Epithelial cell of esophagus (primary cell): ENCODE measurements around the gene SH3BP4.

Source experiments
- DNase-seq: peaks from one replicate; pipeline ENCODE4 v3.0.0; 2010; ENCODE audit warnings: low read depth
- H3K4me3 ChIP-seq: 2 replicates; pipeline ENCODE4 v1.5.1; 2011; ENCODE audit warnings: mild to moderate bottlenecking, low read length, control low read depth
- TF ChIP-seq, protein P1 (sequence below): IDR thresholded peaks from 2 replicates; pipeline ENCODE4 v1.5.1; 2011; ENCODE audit warnings: low read depth, mild to moderate bottlenecking, low read length, control low read depth, inconsistent platforms; ENCODE audit not compliant: insufficient read depth; ENCODE audit errors: missing control alignments

The SH3BP4 gene

DNA sequence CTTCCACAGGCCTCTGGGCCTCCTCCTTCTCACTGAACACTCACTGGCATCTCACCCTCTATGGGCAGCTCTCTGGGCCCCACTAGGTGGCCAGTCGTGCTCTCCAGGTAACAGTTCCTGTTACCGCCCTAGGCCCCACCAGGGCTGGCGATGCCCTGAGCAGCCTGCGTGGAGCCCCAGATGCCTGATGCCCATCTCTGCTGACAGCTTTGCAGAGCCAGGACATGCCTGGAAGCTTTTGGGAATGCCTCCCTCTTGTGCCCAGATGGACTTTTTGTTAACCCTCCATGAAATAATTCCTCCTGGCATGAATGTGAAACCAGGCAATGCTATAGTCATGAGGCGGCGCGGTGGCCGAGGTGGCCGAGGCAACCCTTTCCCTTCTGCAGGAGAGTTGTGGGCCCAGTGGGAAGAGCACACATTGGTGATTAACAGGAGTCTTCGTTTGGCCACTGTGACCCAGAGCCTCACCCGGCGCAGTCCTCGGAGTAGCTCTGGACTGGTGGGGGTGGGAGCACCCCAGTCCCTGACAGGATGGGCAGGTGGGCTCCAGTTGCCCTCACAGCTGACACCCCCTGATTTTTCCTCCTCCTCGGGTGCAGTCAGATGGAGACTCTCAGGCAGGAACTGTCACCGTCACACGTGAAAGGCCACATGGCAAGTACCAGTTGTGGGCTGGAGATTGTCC, 80.0 kb downstream of the SH3BP4 start:
- TF ChIP-seq, protein P1, sequence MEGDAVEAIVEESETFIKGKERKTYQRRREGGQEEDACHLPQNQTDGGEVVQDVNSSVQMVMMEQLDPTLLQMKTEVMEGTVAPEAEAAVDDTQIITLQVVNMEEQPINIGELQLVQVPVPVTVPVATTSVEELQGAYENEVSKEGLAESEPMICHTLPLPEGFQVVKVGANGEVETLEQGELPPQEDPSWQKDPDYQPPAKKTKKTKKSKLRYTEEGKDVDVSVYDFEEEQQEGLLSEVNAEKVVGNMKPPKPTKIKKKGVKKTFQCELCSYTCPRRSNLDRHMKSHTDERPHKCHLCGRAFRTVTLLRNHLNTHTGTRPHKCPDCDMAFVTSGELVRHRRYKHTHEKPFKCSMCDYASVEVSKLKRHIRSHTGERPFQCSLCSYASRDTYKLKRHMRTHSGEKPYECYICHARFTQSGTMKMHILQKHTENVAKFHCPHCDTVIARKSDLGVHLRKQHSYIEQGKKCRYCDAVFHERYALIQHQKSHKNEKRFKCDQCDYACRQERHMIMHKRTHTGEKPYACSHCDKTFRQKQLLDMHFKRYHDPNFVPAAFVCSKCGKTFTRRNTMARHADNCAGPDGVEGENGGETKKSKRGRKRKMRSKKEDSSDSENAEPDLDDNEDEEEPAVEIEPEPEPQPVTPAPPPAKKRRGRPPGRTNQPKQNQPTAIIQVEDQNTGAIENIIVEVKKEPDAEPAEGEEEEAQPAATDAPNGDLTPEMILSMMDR = no peak
- no peak for DNase-seq
- H3K4me3 ChIP-seq = no peak overlapping the region

DNA sequence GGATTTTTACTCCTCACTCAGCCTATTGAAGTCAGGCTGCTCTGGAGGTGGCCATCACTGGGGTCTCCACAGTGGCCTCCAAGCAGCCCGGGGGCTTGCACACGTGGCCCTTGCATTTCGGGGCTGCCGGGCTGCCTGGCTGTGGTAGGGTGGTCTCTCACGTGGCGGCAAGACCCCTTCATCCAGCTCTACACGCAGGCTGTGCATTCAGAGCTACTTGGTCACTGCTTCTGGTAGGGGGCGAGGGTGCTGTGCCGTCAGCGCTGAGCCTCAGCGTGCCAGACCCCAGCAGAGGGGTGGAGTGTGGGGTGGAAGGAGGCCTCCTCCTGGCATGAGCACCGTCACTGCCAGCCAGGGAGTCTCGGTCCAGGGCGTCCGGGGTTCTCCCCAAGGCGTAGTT, 80.6 kb downstream of the SH3BP4 start:
- no peak for DNase-seq
- no peak overlapping the region for H3K4me3 ChIP-seq
- TF ChIP-seq, protein P1 = no peak

DNA sequence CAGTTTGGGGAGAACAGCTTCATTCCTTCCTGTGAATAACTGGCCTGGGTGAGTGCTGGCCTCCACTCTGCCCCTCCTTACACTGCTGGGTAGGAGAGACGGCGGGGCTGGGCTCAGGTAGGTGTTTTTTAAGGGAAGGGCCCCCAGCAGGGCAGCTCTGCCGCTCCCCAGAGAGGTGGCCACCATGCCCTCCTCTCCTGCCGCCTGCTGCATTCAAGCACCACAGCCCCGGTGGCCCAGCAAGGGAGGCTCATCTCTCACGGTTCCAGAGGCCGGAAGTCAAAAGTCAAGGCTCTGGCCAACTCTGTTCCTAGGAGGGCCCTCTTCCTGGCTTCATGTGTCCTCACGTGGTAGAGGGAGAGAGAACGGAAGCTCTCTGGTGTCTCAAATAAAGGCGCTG, 81.1 kb downstream of the SH3BP4 start:
- no peak for DNase-seq
- H3K4me3 ChIP-seq = no peak overlapping the region
- TF ChIP-seq, protein P1 = no peak

DNA sequence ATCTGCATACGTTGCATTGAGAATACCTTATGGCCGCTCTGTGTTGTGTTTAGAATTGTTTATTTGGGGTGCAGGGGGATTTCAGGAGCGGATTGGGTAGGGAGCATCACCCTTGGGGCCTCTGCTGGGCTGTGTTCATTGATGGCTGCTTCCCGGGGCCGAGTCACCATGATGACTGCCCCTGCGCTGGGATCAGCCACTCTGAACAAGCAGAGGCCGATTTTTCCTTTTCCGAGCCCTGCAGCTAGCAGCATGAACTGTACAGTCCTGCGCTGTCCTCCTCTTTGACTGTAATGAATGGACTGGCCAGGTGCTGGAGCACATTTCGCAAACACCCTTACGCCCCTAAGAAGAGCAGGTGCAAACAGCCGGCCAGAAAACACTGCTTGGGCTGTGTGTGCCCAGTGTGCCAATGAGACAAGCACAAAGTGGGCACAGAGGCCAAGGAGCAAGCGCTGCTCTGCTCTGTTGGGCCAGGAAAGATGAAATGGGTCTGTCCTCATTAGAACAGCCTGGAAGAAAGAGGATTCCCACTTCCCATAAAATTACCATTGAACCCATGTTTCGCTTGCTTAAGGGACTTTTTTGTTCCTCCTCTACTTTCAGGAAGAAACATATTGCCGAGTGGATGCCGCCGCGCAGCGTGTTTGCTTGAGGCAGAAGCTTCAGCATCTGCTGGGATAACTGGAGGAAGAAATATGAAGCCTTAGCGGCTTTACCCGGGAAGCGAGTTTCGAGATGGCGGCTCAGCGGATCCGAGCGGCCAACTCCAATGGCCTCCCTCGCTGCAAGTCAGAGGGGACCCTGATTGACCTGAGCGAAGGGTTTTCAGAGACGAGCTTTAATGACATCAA, 82.7 kb downstream of the SH3BP4 start:
- TF ChIP-seq, protein P1 = no peak
- H3K4me3 ChIP-seq = no peak overlapping the region
- DNase-seq = no peak

DNA sequence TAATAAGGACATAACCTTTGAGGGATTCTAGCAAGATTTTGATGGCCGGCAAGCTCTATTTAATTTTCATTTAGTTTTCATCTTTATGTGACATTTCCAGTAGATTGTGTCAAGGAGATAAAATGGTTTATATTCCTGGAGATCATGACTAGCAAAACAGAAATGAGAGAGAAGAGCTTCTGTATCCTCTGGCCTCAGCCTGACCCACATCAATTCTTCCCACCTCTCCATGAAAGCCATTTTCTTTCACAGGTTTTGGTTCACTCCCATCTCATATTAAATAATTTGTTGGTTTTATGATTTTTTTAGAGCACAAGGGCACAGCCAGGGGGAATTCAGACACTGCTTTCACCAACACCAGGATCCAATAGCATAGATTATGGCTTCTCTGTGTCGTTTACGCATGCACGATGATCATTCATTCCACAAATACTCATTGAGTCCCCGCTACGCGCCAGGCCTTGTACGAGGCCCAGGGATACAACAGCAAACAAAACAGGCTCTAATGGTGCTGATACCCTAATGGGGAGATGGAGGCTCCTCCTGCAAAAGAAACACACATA, 85.9 kb downstream of the SH3BP4 start:
- DNase-seq = no peak
- no peak overlapping the region for H3K4me3 ChIP-seq
- TF ChIP-seq, protein P1 = no peak

DNA sequence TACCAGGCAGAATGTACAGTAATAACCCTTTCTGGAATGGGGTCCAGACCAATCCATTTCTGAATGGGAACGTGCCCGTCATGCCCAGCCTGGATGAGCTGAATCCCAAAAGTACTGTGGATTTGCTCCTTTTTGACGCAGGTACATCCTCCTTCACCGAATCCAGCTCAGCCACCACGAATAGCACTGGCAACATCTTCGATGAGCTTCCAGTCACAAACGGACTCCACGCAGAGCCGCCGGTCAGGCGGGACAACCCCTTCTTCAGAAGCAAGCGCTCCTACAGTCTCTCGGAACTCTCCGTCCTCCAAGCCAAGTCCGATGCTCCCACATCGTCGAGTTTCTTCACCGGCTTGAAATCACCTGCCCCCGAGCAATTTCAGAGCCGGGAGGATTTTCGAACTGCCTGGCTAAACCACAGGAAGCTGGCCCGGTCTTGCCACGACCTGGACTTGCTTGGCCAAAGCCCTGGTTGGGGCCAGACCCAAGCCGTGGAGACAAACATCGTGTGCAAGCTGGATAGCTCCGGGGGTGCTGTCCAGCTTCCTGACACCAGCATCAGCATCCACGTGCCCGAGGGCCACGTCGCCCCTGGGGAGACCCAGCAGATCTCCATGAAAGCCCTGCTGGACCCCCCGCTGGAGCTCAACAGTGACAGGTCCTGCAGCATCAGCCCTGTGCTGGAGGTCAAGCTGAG, 89.6 kb downstream of the SH3BP4 start:
- H3K4me3 ChIP-seq = no peak overlapping the region
- TF ChIP-seq, protein P1 = no peak

More for the DNA sequence above, 89.6 kb downstream of the SH3BP4 start:
- DNase-seq = no peak
